Keratinocyte (primary cell): ENCODE results near the gene DENND6A. TPM values are rescaled to one million over a fixed set of nuclear protein-coding genes. Genes with fewer than 3 reads are reported as not detected.
"Not testable (repeated sequence)": the region's sequence is repeated elsewhere in the genome, so short reads cannot be mapped to it uniquely, and the experiment has no call there.

Source experiments
- DNase-seq: peaks from one replicate; pipeline ENCODE4 v3.0.0-alpha.2; 2011; ENCODE audit warnings: low read depth, missing footprints, low spot score
- FAIRE-seq: peaks from 2 replicates; lab custom pipeline; 2011; peaks lifted over from hg19 to GRCh38; lab: Jason Lieb, UNC
- H2AFZ ChIP-seq: 2 replicates; pipeline ENCODE4 v1.6.0; 2012; ENCODE audit warnings: low read length, control low read depth, inconsistent platforms; ENCODE audit not compliant: control insufficient read depth
- H3K27ac ChIP-seq: 2 replicates; pipeline ENCODE4 v1.5.1; 2011; ENCODE audit warnings: low read length; ENCODE audit not compliant: control insufficient read depth, insufficient read depth
- H3K27me3 ChIP-seq: 3 replicates; pipeline ENCODE4 v1.6.0; 2011; ENCODE audit warnings: low read length; ENCODE audit not compliant: control insufficient read depth, insufficient read depth; ENCODE audit errors: extremely low read depth
- H3K36me3 ChIP-seq, 2 experiments: 2 replicates in 1 of 2; 3 replicates in 1 of 2; pipeline ENCODE4 v1.5.1; 2011; ENCODE audit warnings: low read length in 2 of 2, mild to moderate bottlenecking in 1 of 2; ENCODE audit not compliant: control insufficient read depth in 2 of 2, insufficient read depth in 2 of 2; ENCODE audit errors: extremely low read depth in 1 of 2
- H3K4me1 ChIP-seq: 3 replicates; pipeline ENCODE4 v1.5.1; 2011; ENCODE audit warnings: low read length; ENCODE audit not compliant: control insufficient read depth, insufficient read depth; ENCODE audit errors: extremely low read depth
- H3K4me2 ChIP-seq: 3 replicates; pipeline ENCODE4 v1.6.0; 2011; ENCODE audit warnings: low read depth, low read length; ENCODE audit not compliant: control insufficient read depth, insufficient read depth; ENCODE audit errors: extremely low read depth
- H3K4me3 ChIP-seq, 3 experiments: fragments of 200-600 bp in 1 of 3; sonication (generic) in 1 of 3; 2 replicates in 2 of 3; 3 replicates in 1 of 3; pipeline ENCODE4 v1.5.1; 2011 to 2016; ENCODE audit warnings: low read length in 3 of 3, mild to moderate bottlenecking in 3 of 3, control low read depth in 2 of 3, inconsistent platforms in 1 of 3, low read depth in 1 of 3, mixed read lengths in 1 of 3, mixed run types in 1 of 3, moderate library complexity in 1 of 3; ENCODE audit not compliant: control insufficient read depth in 2 of 3, insufficient read depth in 2 of 3; ENCODE audit errors: extremely low read depth in 1 of 3
- H3K79me2 ChIP-seq: 2 replicates; pipeline ENCODE4 v1.6.0; 2012; ENCODE audit warnings: low read length; ENCODE audit not compliant: control insufficient read depth, insufficient read depth
- H3K9ac ChIP-seq: 3 replicates; pipeline ENCODE4 v1.6.0; 2011; ENCODE audit warnings: low read length; ENCODE audit not compliant: control insufficient read depth, insufficient read depth; ENCODE audit errors: extremely low read depth
- H3K9me1 ChIP-seq: 3 replicates; pipeline ENCODE4 v1.6.0; 2011; ENCODE audit warnings: low read length; ENCODE audit not compliant: control insufficient read depth, insufficient read depth; ENCODE audit errors: extremely low read depth
- H3K9me3 ChIP-seq: 2 replicates; pipeline ENCODE4 v1.5.1; 2012; ENCODE audit warnings: low read depth, low read length; ENCODE audit not compliant: control insufficient read depth
- H4K20me1 ChIP-seq: 3 replicates; pipeline ENCODE4 v1.6.0; 2011; ENCODE audit warnings: low read length; ENCODE audit not compliant: control insufficient read depth, insufficient read depth; ENCODE audit errors: extremely low read depth
- CTCF ChIP-seq, 3 experiments: IDR thresholded peaks in 1 of 3; conservative IDR thresholded peaks in 1 of 3; optimal IDR thresholded peaks in 1 of 3; 2 replicates in 2 of 3; 3 replicates in 1 of 3; pipeline versions ENCODE3 to v1.5.1; 2011; ENCODE audit warnings: low read length in 3 of 3, mild to moderate bottlenecking in 3 of 3, moderate library complexity in 2 of 3, control low read depth in 1 of 3, inconsistent platforms in 1 of 3; ENCODE audit not compliant: insufficient read depth in 2 of 3; ENCODE audit errors: extremely low read depth in 1 of 3
- EZH2 ChIP-seq: IDR thresholded peaks from one replicate; pipeline ENCODE4 v1.6.1; 2012; ENCODE audit warnings: inconsistent platforms, mild to moderate bottlenecking, low read length, moderate library complexity
- dilution Hi-C: fragments of 300-500 bp; cut with MboI; formaldehyde crosslinking; loops from one replicate; pipeline ENCODE4 v1.7.0; 2020; ENCODE audit warnings: low sequenced_read_pairs; ENCODE audit not compliant: extremely low pct_ligation_motif_present
- polyA plus RNA-seq, 5 experiments: library from polyadenylated mRNA; depleted of rRNA in 3 of 5; stranded (reverse) in 3 of 5; stranded (forward) in 1 of 5; unstranded in 1 of 5; fragments of >200 nt; gene quantifications; 1 replicate in 1 of 5; 2 replicates in 3 of 5; 3 replicates in 1 of 5; pipeline versions ENCODE4 v1.2.1 to v1.2.3, GENCODE V29; 2011 to 2012; ENCODE audit warnings: missing spikeins in 2 of 5, low read depth in 1 of 5, low replicate concordance in 1 of 5

The DENND6A gene
- polyA plus RNA-seq, 1 donor (not counting 4 experiments of a cell fraction or from before 2014, with no cell fraction given): 22.8 TPM

GRCh38 chr3:57616233-57616632 lies 76.6 kb downstream of the DENND6A start:
- dilution Hi-C loops: no loop called here
- no peak overlapping the region for H3K9ac ChIP-seq

GRCh38 chr3:57611870-57612269 lies 81.0 kb downstream of the DENND6A start:
- H3K27ac ChIP-seq, H3K9ac ChIP-seq, H4K20me1 ChIP-seq, H3K36me3 ChIP-seq, H3K27me3 ChIP-seq, H3K4me1 ChIP-seq, DNase-seq, H2AFZ ChIP-seq, H3K9me1 ChIP-seq, FAIRE-seq, H3K9me3 ChIP-seq, H3K79me2 ChIP-seq, H3K4me3 ChIP-seq, dilution Hi-C loops, H3K4me2 ChIP-seq: not testable (repeated sequence)

More at GRCh38 chr3:57616233-57616632, 76.6 kb downstream of the DENND6A start:
- H4K20me1 ChIP-seq: no peaks in the 10 kb centered on the region
- no peaks in the 10 kb centered on the region for H3K9me3 ChIP-seq
- no peaks in the 10 kb centered on the region for H3K79me2 ChIP-seq
- H3K9me1 ChIP-seq: no peaks in the 10 kb centered on the region
- H3K27me3 ChIP-seq: no peaks in the 10 kb centered on the region
- no peak for FAIRE-seq
- no peaks in the 10 kb centered on the region for H3K36me3 ChIP-seq
- no peak overlapping the region for H3K4me3 ChIP-seq
- no peak overlapping the region for H3K4me2 ChIP-seq
- H2AFZ ChIP-seq: no peak overlapping the region
- no peak overlapping the region for H3K27ac ChIP-seq
- no peak for DNase-seq
- TF ChIP-seq EZH2 (no peak), CTCF (optimal IDR thresholded peaks at IDR 0.05 in 1 of 3, IDR thresholded peaks at IDR 0.05 in 1 of 3, conservative IDR thresholded peaks at IDR 0.05 in 1 of 3; ENCODE audit: extremely low read depth in 1 of 3, insufficient read depth in 2 of 3, low read length in 3 of 3) (no peak)
- H3K4me1 ChIP-seq: no peaks in the 10 kb centered on the region

DNA sequence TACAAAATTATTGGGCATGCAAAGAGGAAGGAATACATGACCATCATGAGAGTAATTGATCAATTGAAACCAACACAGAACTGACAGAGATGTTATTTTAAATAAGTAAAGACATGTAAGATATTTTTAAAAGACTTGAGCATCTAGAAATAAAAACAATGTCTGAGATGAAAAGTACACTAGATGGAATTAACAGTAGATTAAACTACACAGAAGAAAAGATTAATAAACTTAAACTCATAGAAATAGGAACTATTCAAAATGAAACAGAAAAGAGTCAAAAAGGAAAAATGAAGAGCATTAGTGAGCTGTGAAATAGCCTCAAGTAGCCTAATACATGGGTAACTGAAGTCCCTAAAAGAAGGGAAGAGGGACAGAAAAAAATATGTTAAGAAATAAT lies 87.2 kb downstream of the DENND6A start:
- no peak overlapping the region for H3K4me2 ChIP-seq
- dilution Hi-C loops: no loop called here
- DNase-seq (no peak), FAIRE-seq (no peak)
- H3K79me2 ChIP-seq: no peaks in the 10 kb centered on the region
- no peaks in the 10 kb centered on the region for H3K9me3 ChIP-seq
- no peaks in the 10 kb centered on the region for H3K36me3 ChIP-seq
- H3K27ac ChIP-seq: no peak overlapping the region
- H2AFZ ChIP-seq: no peak overlapping the region
- no peaks in the 10 kb centered on the region for H3K27me3 ChIP-seq
- no peaks in the 10 kb centered on the region for H4K20me1 ChIP-seq
- no peak for TF ChIP-seq CTCF (optimal IDR thresholded peaks at IDR 0.05 in 1 of 3, IDR thresholded peaks at IDR 0.05 in 1 of 3, conservative IDR thresholded peaks at IDR 0.05 in 1 of 3; ENCODE audit: extremely low read depth in 1 of 3, insufficient read depth in 2 of 3, low read length in 3 of 3)
- no peak for TF ChIP-seq EZH2
- H3K4me3 ChIP-seq: no peak overlapping the region
- H3K9ac ChIP-seq: no peak overlapping the region
- H3K4me1 ChIP-seq: no peaks in the 10 kb centered on the region
- no peaks in the 10 kb centered on the region for H3K9me1 ChIP-seq
